ENCODE results near the gene SH3RF3.

- TF ChIP-seq NFIC (IDR thresholded peaks at IDR 0.05; ENCODE audit: low read length) (no peak), ZBTB7B (CRISPR knock-in tag; IDR thresholded peaks at IDR 0.05) (no peak), ZNF280B (CRISPR knock-in tag; IDR thresholded peaks at IDR 0.05; ENCODE audit: borderline replicate concordance) (no peak), CTCF (CRISPR knock-in tag; IDR thresholded peaks at IDR 0.05) (no peak), SMARCC2 (IDR thresholded peaks at IDR 0.05) (no peak), ZNF652 (CRISPR knock-in tag; IDR thresholded peaks at IDR 0.05; ENCODE audit: borderline replicate concordance, low read depth) (no peak)
Measured at GRCh38 chr2:109324861-109325260, 195.9 kb downstream of the SH3RF3 start.
